Posterior vena cava (tissue), 2 donors: ENCODE results near the gene DCD. TPM values are rescaled to one million over a fixed set of nuclear protein-coding genes. Genes with fewer than 3 reads are reported as not detected.
"Not testable (repeated sequence)": the region's sequence is repeated elsewhere in the genome, so short reads cannot be mapped to it uniquely, and the experiment has no call there.

Experiments used
- DNase-seq: peaks from one replicate; pipeline ENCODE4 v3.0.0-alpha.2; 2020; ENCODE audit warnings: low spot score
- intact Hi-C, 2 donors: fragments of 100-400 bp; cut with DNase I; formaldehyde crosslinking; loops; one replicate each; pipeline versions ENCODE4 v1.14.1 to v1.14.2; 2022 to 2023
- long read RNA-seq, 2 donors: library from polyadenylated mRNA; unstranded; transcript quantifications; one replicate each; pipeline ENCODE4 v2.0.0, GENCODE V29; 2020 to 2021
- total RNA-seq, 2 donors: library from RNA; stranded (reverse); fragmentation: NEBNext Ultra II Directional; extraction: Animal tissue kit (Norgen Biotek cat#: 25700); gene quantifications; one replicate each; pipeline ENCODE4 v1.2.1, GENCODE V29; 2021
- donor health status: DM: yes; HTN: yes; CAD: no.
- donor health status: DM: yes; HTN: yes; CAD: no.

DCD gene
- not detected for total RNA-seq
- long read RNA-seq, donor 1: 0 reads
- long read RNA-seq, donor 2: 0 reads

DNA sequence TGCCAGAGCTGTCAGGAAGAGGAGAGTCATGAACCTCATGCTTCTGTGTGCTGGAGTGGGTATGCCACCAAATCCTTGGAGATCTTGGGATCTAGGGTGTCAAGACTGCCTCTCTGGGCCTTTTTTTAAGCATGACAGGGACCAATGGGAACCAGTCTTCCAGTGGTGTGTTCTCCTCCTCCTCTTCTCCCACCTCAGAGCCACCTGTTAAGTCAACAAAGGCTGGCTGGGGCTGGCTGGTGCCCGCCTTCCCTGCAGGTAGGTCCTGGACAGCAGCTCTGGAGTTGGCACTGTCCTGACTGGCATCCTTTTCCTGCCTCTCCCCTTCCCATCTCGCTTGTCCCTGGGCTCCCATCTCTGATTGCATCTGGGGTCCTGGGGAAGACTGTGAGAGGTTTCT lies at the start of gene DCD:
Gene DCD, minus strand, starts transcription at position 101 of the 400 bp plus-strand sequence. Its CDS starts 62 bp downstream, at position 39.
- intact Hi-C loops: no loop called here
- DNase-seq: no peak

GRCh38 chr12:54697851-54698250 lies 49.7 kb upstream of the DCD start:
- intact Hi-C loops: no loop called here
- no peak for DNase-seq

DNA sequence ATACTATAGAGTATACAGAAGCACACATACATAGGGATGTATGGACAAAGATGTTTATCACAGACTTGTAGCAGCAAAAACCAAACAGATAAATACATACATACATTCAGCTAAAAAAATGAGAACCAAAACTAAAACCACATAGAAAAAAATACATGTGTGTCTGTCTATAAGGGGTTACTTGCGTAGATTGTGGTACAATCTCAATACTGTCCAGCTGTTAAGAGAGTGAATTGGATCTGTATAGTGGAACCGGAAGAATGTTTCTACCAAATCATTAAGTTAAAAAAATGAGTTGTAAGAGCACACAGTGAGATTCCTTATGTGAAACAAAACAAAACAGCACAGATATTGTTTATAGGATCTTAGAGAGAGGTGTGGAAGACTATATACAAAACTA lies 44.2 kb upstream of the DCD start:
- no peak for DNase-seq
- intact Hi-C loops: no loop called here

- intact Hi-C loops: no loop called here
- DNase-seq: no peak
Observed at GRCh38 chr12:54689984-54690383, 41.8 kb upstream of the DCD start.

DNA sequence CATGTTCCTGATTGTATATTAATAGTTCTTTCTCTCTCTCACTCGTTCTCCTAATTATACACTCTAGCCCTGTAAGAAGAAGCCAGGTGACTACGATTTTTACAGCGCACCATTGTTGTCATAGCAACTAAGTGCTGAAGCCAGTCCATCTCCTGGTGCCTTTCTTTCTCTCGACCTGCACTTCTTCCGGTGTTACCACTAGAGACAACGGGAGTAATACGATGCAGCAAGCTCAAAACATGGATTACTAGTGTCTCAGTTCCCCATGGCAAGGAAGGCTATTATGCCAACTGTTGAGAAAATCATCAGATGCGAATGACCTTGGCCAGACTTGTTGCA lies 40.8 kb upstream of the DCD start:
- DNase-seq: no peak
- intact Hi-C loops: no loop called here

DNA sequence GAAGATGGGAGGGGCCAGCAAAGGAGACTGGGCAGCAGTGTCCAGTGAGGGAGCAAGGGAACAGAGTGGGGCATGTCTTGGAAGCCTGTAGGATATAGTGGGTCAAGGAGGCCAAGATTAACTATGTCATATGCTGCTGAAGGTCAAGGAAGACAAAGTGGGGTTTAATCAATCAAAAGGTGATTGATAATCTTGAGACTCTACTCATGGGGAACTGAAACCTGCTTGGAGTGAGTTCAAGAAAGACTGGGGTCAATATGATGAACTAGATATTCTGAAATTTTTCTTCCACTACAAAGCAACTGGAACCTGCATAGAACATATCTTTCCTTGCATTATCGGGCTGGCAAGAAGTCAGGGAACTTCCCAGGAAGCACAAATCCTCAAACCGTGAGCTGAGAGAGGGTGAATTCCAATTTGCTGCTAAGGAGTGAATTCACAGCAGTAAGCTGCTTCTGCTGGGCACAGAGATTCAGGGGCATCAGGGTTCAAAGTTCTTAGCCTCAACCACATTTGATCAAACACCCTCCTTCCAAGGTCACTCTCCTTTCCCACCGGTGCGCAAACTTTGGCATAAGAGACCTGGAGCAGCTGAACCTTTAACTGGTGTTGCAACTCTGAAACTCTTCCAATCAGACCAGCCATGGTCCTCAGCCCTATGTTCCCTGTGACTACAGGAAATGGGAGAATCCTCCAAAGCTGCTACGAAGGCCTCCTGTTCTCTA lies 40.3 kb upstream of the DCD start:
- DNase-seq: no peak
- intact Hi-C loops: no loop called here

GRCh38 chr12:54684636-54685630 lies 36.8 kb upstream of the DCD start:
- DNase-seq: no peak
- intact Hi-C loops: no loop called here

DNA sequence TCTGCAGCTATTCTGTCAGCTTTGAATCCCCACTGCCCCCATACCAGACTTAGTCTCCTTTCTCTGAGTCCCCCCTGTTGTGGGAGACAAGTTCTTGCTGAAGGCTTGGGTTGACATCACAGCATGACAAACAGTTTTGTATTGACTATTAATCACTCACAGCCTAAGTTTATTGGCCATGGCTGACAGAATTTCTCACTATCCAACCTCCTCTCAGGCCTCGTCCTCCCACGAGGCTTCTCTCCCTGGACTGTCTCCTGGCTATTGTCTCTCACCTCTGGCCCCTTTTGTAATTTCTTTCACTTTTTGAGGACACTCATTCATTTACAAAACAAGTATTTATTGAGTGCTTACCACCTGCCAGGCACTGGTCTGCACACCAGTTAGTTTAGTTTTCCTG lies 35.2 kb upstream of the DCD start:
- DNase-seq: no peak
- intact Hi-C loops: no loop called here

GRCh38 chr12:54682674-54683073 lies 34.5 kb upstream of the DCD start:
- intact Hi-C loops: no loop called here
- no peak for DNase-seq

DNA sequence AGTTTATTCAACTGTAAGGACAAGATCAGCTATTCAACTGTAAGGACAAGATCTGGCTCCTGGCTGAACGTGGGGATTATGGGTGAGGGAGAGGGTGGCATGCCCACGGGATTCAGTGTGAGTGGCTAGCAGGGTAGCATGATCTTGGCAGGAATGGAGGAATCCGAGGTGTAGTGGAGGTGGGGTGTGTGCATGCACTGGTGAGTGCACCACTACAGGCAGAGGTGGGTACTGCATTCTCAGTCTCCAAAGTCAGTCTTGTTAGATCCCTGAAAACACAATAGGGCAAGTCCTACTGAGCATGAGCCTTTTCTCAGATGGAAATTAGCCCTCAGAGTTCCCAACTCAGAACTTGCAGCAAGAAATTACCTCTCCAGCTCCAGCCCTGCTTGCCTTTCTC lies 32.2 kb upstream of the DCD start:
- no peak for DNase-seq
- intact Hi-C loops: no loop called here

DNA sequence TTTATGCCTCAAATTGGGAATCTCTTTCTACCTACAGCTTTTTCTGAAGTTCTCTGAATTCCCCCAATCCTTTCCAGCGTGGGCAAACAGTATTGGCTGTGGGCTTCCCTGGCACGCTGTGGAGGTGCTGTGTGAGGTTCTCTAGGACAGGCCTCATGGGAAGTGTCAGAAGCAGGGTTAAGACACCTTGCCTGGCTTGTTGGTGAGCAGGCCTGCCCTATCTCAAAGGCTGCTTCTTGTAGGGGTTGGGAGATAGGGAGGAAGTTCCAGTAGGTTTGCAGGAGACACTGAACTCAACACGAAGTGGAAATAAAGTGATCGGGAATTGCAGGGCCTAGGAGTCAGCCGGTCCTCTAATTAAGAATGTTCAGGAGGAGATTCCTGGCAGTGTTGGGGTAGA lies 30.0 kb upstream of the DCD start:
- intact Hi-C loops: no loop called here
- no peak for DNase-seq

GRCh38 chr12:54667945-54668344 lies 19.8 kb upstream of the DCD start:
- no peak for DNase-seq
- intact Hi-C loops: no loop called here

GRCh38 chr12:54666008-54666407 lies 17.8 kb upstream of the DCD start:
- no peak for DNase-seq
- intact Hi-C loops: no loop called here

GRCh38 chr12:54665022-54665635 lies 17.0 kb upstream of the DCD start:
- intact Hi-C loops, DNase-seq: not testable (repeated sequence)

DNA sequence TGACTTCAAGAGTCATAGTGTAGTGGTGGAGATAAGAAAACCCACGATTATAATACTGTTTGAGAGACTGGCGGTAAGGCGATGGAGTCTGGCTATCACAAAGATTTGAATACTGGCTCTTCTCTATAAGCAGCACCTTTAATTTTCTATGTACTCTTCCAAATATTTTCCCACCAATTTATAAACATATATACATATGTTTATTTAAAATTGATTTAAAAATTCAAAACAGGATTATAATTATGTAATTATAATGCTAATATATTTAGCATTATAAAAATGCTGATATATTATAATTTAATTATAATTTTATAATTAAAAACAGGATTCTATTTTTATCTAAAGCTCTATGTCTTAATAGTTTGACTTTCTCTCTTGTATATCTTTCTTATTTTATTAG lies 15.4 kb upstream of the DCD start:
- no peak for DNase-seq
- intact Hi-C loops: no loop called here

- intact Hi-C loops: no loop called here
- no peak for DNase-seq
Observed at GRCh38 chr12:54662026-54662425, 13.9 kb upstream of the DCD start.

- no peak for DNase-seq
- intact Hi-C loops: no loop called here
Observed at GRCh38 chr12:54661048-54661447, 12.9 kb upstream of the DCD start.

DNA sequence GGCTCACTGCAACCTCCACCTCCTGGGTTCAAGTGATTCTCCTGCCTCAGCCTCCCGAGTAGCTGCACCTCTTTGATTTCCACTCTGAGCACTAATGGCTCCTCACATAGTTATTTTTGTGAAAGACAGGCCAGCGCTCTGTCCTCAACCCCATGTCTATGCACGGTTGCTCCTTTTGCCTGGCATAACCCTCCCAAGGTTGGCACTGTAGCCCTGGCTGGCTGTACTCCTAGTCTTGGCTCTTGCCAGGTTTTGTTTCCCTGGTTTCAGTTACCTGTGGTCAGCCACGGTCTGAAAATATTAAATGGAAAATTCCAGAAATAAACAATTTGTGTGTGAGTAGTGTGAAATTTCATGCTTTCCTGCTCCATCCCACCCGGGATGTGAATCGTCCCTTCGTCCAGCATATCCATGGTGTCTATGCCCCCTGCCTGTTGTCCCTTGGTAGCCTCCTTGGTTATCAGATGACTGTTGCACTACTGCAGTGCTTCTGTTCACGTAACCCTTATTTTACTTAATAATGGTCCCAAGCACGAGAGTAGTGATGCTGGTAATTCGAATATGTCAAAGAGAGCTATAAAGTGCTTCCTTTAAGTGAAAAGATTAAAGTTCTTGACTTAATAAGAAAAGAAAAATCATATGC lies 12.3 kb upstream of the DCD start:
- no peak for DNase-seq
- intact Hi-C loops: no loop called here

GRCh38 chr12:54658306-54659264 lies 10.4 kb upstream of the DCD start:
- no peak for DNase-seq
- intact Hi-C loops: no loop called here
